GM19238 (cell line): Measurements from ENCODE around the gene KIAA0513.
"Not testable (repeated sequence)": the region's sequence is repeated elsewhere in the genome, so short reads cannot be mapped to it uniquely, and the experiment has no call there.

Source experiments
- DNase-seq: peaks from one replicate; pipeline ENCODE4 v3.0.0; 2011; ENCODE audit warnings: low spot score; ENCODE audit not compliant: insufficient read length

Gene KIAA0513

DNA sequence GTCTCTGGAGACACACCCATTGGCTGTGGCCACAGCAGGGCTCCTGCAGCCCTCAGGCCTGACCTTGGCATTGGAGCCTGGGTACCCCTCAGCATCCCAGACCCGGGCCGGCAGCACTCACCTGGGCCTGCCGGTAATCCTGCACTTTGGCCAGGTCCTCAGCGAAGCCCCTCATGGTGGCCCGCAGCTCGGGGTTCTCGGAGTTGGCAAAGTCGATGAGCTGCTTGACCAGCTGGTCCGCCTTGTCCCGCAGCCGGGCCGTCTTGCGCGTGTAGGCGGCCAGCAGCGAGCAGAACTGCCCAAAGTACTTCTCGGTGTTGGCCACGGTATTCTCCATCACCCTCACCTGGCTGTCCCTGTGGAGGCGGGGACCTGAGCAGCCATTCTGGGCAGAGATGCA, 82.5 kb downstream of the KIAA0513 start:
- no peak for DNase-seq

DNA sequence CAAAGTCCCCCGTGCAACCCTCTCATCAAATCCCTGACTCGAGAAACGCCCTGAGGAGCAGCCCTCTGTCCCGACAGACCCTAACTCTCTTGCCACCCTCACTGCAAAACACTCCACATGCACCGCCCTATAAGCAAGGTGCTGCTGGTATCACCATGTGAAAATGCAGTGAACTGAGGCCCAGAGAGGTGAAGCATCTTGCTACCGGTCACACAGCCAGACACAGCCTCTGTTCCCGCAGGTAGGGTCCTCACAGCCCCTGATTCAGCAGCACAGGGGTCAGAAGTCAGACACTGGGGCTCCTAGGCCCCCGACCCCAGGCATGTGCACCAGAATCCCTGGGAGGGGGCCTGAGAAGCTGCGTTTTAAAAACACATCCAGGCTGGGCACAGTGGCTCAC, 83.6 kb downstream of the KIAA0513 start:
- no peak for DNase-seq

DNA sequence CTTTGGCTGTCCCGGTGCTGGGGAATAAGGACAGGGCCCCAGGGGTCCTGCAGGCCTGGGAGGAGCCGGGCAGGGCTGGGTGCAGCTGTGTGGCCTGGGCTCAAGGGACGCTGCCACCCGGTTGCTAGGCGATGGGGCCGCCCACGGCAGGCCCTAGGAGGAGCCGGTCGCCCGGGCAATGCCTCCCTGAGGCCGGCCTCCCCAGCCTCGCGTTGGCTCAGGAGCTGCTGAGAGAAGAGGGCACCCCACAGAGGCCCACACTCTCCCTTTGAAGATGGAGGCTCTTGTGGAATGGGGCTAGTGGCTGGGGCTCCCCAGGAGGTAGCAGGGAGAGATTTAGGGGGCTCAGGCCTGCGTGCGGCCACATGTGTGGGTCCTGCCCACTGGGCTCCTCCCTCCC, 84.8 kb downstream of the KIAA0513 start, which contains the start of gene CIBAR2:
TSS of gene CIBAR2 (minus strand) at position 109 of the 400 bp plus-strand sequence. CDS start 120 bp downstream, outside the sequence.
- DNase-seq = no peak

DNA sequence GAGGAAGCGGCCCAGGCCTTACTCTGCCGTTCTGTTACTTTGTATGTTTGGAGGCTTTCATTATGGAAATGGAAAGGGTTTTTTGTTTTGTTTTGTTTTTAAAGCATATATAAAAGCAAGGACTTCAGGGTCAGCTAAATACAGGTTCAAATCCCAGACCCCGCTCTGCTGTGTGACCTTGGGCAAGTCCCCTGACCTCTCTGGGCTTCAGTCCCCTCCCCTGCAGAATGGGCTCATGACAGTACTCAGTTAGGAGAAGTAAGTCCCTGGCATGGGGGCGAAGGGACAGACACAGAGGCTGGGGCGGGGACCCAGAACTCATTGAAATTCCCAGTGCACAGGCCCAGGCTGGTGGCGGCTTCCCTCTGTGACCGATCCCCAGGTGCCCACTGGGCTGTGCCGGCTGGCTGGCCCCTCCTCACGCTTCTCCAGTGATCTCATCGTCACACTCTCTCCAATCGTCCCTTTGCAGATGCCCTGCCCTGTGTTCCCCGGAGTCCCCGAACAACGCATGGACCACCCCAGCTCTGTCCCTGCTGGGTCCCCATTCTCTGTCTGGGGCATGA, 85.7 kb downstream of the KIAA0513 start:
- no peak for DNase-seq

DNA sequence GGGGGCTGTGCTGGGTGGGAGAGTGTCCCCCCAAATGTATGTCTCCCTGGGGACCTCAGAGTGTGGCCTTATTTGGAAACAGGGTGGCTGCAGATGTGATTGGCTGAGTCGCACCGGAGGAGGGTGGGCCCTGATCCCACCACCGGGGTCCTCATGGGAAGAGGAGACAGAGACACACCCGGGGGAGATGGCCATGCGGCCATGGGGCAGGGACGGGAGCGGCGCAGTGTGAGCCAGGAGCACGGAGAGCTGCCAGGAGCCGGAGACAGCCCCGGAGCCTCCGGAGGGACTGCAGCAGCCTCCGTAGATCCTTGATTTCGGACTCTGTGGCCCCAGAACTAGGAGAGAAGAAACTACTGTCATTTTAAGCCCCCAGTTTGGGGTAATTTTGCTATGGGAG, 86.3 kb downstream of the KIAA0513 start:
- DNase-seq = no peak

DNA sequence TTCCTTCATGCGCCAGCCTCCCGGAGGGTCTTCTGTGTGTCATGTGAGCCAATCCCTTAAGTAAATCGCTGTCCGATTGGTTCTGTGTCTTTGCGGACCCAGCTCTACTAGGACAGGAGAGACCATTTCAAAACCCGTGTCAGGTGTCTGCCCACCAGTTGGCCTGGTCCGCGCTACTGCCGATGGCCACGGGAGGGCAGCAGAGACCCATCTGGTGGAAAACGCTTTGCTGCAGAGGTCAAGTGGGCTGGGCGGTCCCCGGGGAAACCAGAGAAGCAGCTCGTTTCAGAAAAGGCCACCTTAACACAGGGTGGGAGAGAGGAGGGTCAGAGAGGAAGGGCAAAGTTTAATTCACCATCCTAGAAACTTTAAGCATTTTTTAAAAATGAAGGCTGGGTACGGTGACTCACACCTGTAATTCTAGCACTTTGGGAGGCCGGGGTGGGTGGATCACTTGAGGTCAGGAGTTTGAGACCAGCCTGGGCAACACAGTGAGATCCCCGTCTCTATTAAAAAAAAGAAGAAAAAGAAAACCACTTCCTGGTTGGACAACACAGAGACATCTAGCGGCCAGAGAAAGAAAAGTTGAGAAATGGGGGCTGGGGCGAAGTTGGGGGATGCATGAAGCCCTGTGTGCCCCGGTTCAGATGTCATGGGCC, 87.4 kb downstream of the KIAA0513 start:
- peak; percentile 93 for DNase-seq

DNA sequence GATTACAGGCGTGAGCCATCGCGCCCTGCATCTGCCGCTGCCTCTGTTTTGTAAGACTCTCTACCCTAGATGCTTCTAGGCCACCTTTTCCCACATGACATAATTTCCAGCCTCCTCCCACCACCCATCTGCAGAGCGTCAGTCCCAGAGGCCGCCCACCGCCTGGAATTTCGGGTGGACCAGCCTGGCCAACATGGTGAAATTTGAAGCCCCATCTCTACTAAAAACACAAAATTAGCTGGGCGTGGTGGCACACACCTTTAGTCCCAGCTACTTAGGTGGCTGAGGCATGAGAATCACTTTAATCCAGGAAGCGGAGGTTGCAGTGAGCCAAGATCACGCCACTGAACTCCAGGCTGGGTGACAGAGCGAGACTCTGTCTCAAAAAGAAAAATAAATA, 89.8 kb downstream of the KIAA0513 start:
- no peak for DNase-seq

DNA sequence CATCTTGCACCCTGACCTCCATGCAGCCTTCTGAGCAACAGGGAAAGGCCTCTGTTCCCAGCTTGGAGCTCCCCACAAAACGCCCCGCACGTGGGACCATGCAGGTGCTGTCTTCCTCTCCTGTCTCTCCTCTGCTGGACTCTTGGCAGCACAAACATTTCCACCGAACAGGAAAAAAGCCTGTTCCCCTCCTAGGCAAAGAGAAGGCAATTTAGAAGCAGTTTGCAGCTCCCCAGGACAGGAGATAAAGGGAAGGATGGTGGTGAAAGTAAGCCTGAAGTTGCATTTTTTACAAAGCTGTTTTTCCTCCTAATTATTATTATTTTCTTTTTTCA, 92.4 kb downstream of the KIAA0513 start:
- DNase-seq = no peak

DNA sequence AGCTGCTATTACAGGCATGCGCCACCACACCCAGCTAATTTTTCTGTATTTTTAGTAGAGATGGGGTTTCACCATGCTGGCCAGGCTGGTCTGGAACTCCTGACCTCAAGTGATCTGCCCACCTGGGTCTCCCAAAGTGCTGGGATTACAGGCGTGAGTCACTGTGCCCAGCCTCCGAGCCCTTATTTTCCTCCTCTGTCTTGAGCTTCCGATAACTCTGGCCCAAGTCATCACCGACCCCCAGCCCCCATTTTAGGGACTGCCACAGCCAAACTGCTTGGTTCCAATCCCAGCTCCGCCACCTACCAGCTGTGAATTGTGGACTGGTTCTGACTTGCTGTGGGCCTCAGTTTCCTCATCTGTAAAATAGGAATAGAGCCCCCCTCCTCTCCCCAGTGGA, 95.8 kb downstream of the KIAA0513 start:
- not testable (repeated sequence) for DNase-seq

DNA sequence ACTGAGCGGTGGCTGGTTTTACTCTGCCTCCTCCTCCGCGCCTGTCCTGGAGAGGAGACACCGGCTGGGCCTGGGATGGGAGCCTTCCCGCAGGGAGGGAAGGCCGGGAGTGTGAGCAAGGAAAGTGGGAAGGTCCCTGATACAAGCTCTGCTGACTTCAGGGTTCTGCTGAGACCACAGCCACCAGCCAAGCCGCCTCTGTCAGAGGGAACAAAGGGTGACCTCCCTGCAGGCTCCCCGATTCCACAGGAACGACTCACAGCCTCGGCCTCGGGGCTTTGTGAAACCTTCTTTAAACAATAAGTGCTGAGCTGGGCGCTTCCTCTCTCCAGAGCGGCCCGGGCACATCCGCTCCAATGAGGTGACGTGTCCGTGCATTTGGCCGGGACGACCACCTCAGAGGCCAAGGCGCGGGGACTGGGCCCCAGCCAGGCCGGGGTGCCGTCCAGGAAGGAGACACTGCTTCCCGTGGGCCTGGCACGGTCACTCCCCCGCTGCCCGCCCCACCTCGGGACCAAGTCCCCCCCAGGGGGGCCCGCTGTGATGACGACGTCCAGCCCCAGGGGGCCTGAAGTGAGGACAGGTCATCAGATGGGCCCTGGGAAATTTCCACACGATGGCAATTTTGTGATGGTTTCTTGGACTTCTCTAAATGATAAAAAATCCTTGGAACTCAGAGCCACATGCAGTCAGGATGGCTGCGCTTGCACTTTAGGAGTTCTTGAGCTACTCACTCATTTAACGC, 96.5 kb downstream of the KIAA0513 start:
- DNase-seq = no peak

DNA sequence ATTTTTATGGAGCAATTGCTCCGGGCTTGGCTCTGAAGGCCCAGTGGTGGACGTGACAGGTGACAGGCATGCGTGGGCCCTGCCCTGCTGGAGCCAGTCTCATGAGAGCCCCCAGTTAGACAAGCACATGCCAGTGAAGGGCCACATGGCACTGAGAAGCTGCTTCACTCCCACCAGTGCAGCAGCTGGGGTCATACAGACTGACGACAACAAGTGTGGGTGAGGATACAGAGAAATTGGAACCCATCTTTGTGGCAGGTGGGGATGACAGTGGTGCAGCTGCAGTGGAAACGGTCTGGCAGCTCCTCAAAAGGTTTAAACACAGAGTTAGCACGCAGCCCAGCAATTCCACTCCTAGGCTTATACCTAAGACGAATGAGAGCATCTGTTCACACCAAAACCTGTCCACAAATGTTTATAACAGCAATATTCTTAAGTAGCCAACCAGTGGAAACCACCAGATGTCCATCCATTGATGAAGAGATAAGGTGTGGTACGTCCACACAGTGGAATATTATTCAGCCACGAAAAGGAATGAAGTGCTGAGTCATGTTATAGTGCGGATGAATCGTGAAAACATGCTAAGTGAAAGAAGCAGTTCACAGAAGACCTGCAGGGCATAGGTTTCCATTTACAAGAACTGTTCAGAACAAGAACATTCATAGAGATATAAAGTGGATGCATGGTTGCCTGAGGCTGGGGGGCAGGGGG, 97.2 kb downstream of the KIAA0513 start:
- no peak for DNase-seq

DNA sequence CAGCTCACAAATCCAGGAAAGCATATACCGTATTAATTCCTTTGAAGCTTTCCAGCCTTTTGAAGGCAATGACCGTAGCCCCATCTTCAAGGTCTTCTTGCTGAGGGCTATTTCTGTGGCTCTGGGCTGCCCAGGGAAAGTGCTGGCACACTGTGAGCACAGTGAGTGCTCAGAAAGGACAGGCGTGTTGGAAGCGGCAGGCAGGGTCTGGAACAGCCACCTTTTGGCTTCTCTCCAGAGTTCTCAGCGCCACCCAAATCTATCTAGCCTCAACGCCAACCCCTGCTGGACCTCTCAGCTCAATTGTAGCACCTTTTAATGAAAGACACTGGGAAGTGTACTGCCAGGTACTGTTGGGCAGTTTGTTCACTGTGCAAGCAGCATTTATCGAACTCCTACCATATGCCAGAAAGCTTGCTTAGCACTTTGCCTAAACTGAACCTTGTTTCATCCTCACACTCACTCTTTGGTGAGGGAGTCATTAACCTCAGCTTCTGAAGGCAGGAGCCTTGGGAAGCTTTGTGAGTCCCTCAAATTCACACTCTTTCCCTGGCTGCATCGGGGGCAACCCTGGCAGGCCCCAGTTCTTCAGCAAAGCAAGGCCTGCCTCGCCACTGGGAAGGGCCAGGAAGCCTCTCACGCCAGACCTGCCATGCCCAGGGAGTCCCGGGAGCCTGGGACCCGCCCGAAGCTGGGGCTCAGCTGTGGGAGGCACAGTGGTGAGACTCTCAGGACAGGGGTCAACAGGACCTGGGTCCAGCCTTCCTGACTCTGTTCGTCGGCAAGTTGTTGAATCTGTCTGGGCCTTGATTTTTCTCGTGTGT, 98.2 kb downstream of the KIAA0513 start:
- no peak for DNase-seq

DNA sequence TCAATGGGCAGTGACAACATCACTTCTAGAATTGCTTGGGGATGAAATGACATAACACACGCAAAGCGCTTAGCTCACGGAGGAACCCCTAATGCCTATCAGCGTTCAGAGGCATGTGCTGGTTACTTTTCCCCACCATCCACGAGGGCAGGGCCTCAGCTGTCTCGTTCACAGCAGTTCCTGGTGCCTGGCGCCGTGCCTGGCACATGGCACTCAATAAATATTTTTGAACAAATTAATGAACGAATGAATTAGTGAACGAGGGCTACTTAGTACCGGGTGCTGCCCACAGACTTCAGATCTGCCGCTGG, 98.8 kb downstream of the KIAA0513 start:
- no peak for DNase-seq

DNA sequence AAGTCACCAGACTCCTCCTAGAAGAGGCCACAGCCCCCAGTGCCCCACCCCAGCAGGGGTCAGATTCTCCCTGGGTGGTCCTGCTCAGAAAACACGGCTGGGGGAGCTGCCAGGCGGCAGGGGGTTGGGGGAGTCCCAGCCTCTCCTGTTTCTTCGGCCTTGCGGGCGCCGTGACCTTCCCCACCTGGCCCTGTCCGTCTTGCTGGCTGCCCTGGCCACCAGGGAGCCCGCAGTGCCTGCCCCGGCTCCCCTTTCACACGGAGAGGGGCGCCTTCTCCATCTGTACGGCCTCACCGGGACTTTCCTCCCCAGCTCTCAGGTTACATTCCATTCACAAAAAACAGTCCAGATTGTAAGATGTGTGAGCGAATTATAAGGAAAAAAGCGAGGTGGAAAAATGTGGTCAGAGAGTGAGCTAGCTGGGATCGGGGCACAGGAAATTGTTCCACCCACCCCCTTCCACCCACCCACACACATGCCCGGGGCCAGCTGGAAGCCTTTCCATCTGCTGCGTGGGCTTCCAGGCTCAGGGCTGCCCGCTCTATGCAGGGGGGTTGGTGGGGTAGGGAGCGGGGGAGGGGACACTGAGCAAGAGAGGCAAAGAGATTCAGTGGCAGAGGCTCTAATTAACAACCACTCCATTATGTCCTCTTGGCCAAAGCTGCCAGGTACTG, 99.2 kb downstream of the KIAA0513 start:
- DNase-seq = no peak

DNA sequence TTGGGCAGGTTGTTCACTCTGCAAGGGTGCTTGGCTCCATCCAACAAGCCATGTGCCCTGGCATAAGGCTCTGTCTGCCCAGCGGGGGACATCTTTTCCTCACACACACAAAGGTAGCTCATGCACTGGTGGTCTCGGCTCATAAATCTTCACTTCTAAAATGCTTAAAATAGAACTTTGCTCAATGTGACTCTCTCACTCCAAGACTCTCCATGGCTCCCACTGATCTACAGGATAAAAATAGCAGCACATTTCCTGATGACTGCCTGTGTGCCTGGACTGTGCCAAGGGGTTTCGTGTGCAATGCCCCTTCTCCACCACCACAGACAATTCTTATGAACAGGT, 99.8 kb downstream of the KIAA0513 start:
- DNase-seq = no peak

DNA sequence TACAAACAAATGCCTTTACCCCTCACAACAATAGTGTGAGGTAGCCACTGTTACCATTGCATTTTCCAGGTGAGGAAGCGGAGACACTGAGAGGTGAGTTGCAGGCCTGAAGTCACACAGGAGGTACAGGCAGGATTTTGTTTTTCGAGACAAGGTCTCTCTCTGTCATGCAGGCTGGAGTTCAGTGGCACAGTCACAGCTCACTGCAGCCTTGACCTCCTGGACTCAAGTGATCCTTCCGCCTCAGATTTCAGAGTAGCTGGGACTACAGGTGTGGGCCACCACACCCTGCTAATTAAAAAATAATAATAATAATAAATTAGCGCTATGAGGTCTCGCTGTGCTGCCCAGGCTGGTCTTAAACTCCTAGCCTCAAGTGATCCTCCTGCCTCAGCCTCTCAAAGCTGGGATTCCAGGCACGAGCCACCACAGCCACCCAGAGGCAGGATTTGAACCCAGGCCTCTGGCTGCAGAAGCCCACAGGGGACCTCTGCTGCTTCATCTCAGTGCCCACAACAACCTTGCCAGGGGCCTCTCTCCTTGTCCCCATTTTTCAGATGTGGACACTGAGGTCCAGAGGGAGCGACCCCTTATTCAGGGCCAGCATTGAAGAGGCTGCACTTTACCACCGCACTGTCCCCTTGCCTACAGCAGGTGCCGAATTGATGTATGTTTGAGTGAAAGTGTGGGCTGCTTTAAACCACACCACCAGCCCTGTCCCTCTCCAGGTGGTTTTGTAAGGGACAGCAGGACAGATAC, 100.7 kb downstream of the KIAA0513 start:
- DNase-seq = no peak

DNA sequence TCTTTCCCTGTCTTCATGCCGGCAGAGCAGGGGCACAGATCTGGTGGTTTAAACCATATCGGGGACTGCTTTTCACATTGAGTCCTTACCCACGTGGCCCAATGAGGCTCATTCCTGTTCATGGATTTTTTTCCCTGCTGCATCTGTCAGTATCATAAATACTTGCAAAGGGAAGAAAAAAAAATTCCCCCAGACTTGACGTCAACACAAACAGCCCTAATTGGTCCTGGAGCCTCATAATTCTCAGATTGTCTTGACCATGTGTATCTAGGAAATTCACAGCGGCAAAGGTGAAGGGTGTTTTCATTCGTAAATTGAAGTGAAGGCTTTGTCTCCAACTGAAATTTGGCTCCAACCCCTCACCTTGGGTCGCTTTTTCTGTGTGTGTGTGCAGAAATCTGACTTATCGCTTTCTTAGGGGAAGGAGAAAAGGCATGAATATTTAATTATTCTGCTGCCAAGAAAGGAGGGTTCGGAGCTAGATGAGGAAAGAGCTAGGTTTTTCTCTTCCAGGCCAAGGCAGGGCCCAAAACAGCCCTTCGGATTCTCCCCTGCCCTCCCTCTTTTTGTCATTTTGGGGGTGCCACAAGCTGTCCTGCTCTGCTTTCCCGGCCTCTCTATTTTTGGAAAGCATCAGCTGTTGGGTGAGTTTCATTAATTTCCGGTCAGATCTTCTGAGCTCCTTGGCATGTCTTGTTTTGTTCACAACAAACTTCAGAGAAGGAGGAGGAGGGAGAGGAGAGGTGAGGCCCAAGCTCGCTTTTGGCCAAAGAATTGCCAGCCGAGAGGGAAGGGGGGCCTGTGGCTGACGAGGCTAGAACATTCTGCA, 102.5 kb downstream of the KIAA0513 start:
- DNase-seq = no peak

DNA sequence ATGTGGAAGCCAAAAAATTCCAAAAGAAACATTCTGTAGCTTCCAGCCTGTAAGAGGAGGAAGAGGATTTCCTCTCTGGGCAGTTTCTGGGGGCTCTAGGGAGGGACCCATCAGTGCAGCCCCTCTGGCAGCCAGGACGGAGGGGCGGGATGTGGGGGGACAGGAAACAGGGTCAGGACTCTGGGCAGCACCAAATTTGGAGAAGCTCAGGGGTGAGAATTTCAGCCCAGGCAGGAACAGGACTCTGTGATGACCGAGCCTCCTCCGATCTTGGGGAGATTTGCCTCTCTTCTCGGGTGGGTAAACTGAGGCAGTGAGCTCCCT, 103.1 kb downstream of the KIAA0513 start:
- DNase-seq = no peak

DNA sequence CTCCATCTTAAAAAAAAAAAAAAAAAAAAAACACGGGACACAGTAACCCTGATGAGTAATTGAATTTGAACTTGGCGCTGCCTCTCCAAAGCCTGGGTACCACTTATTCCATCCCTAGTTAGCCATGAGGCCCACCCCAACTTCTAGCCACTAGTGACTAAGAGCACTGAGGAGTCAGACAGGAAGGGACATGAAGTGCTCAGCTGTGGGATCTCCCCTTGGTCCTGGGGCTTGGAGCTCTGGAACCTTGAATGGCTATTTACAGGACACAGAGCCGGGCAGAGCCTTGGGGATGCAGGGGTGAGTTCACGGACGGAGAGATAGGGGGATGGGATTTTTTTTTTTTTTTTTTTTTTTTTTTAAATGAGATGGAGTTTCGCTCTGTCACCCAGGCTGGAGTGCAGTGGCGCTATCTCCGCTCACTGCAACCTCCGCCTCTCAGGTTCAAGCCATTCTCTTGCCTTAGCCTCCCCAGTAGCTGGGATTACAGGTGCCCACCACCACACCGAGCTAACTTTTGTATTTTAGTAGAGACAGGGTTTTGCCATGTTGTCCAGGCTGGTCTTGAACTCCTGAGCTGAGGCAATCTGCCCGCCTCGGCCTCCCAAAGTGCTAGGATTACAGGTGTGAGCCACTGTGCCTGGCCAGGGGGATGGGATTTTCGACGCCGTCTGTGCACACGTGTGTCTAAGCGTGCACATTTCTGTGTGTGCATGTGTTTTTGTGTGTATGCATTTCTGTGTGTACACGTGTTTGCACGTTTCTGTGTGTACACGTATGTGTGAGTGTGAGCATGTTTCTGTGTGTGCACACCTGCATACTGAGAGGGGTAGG, 105.1 kb downstream of the KIAA0513 start:
- no peak for DNase-seq
